AG09309 (cell line): ENCODE results near the gene AAR2.

Source experiments
- DNase-seq: peaks from one replicate; pipeline ENCODE4 v3.0.0-alpha.2; 2010; ENCODE audit warnings: low read depth
- H3K4me3 ChIP-seq: 2 replicates; pipeline ENCODE4 v1.5.1; 2011; ENCODE audit warnings: mild to moderate bottlenecking, low read depth, low read length, moderate library complexity; ENCODE audit not compliant: control insufficient read depth
- TF ChIP-seq, protein P1 (sequence below): IDR thresholded peaks from 2 replicates; pipeline ENCODE4 v1.5.1; 2011; ENCODE audit warnings: mild to moderate bottlenecking, low read depth, low read length, inconsistent platforms; ENCODE audit not compliant: insufficient read depth, control insufficient read depth; ENCODE audit errors: missing control alignments

Gene AAR2

GRCh38 chr20:36208257-36208656 is 28.0 kb upstream of the AAR2 start:
- TF ChIP-seq, protein P1, sequence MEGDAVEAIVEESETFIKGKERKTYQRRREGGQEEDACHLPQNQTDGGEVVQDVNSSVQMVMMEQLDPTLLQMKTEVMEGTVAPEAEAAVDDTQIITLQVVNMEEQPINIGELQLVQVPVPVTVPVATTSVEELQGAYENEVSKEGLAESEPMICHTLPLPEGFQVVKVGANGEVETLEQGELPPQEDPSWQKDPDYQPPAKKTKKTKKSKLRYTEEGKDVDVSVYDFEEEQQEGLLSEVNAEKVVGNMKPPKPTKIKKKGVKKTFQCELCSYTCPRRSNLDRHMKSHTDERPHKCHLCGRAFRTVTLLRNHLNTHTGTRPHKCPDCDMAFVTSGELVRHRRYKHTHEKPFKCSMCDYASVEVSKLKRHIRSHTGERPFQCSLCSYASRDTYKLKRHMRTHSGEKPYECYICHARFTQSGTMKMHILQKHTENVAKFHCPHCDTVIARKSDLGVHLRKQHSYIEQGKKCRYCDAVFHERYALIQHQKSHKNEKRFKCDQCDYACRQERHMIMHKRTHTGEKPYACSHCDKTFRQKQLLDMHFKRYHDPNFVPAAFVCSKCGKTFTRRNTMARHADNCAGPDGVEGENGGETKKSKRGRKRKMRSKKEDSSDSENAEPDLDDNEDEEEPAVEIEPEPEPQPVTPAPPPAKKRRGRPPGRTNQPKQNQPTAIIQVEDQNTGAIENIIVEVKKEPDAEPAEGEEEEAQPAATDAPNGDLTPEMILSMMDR = no peak
- no peak for DNase-seq
- H3K4me3 ChIP-seq = no peak overlapping the region

DNA sequence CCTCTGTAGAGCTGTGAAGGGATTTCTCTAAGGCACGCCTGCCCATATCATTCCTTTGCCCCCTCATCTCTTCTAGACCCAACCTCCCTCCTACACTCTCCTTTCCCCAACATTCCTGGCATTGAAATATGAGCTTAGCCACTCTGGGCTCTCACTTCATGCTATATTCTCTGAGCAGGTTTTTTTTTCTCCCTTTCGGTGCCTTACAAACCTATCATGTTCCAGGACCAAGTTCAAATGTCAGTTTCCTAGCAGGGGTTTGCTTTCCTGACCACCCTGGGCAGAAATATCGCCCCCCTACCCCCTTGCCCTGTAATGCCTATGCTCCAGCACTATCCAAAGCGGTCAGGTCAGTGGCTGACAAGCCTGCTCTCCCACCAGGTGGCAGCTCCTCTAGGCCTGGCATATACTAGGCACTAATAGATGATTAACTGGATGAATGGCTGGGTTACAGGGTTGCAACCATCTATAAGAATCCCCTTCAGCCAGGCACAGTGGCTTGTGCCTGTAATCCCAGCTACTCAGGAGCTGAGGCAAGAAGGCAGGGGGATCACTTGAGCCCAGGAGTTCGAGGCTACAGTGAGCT is 25.7 kb upstream of the AAR2 start:
- TF ChIP-seq, protein P1 = peak; percentile 23
- no peak for DNase-seq
- H3K4me3 ChIP-seq = no peak overlapping the region

DNA sequence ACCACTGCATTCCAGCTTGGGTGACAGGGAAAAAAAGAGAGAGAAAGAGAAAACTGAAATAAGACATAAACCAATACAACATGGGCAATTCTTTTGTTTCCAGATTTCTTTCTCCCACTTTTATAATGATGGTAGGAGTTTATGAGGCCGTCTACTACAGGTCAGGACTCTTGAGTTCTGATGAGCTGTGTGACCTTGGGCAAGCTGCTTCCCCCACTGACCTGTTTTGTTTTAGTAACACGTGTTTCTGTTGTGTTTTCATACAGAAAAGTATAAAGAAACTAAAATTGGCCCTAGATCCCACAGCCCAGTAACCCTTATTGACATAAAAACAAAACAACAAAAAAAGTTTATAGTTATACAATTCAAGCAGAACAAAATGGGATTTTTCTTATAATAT is 22.9 kb upstream of the AAR2 start:
- DNase-seq = no peak
- TF ChIP-seq, protein P1 = no peak
- no peak overlapping the region for H3K4me3 ChIP-seq

GRCh38 chr20:36214684-36215256 is 21.5 kb upstream of the AAR2 start:
- H3K4me3 ChIP-seq = no peak overlapping the region
- no peak for DNase-seq
- TF ChIP-seq, protein P1 = peak; percentile 67

DNA sequence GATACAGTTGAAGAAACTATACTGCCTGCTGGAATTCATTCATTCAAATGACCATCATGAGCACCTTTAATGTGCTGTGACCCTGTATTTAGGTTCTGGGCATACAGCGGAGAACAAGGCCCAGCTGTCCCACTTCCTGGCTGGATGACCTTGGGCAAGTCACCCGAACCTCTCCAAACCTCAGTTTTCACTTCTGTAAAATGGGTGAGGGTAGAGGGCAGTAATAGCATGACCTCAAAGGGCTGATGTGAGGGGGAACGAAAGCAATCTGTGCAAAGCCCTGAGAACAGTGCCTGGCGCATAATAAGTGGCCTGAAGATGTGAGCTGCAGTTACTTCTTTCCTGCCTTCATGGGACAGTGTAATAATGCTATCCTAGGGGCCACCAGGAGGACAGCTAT is 20.5 kb upstream of the AAR2 start:
- H3K4me3 ChIP-seq = no peak overlapping the region
- TF ChIP-seq, protein P1 = no peak
- no peak for DNase-seq

- H3K4me3 ChIP-seq = no peak overlapping the region
- no peak for DNase-seq
- TF ChIP-seq, protein P1 = no peak
These were observed 19.8 kb upstream of the AAR2 start for GRCh38 chr20:36216314-36217025.

GRCh38 chr20:36217226-36217625 is 19.1 kb upstream of the AAR2 start:
- no peak for DNase-seq
- TF ChIP-seq, protein P1 = no peak
- H3K4me3 ChIP-seq = no peak overlapping the region
